Measurements from ENCODE around the gene RAB31.

RAB31 gene

GRCh38 chr18:9712611-9713010 lies 4.5 kb downstream of the RAB31 start:
- no peak for DNase-seq (ENCODE audit: low read depth)

- DNase-seq (ENCODE audit: low read depth): no peak
Observed at GRCh38 chr18:9714266-9715087, 6.4 kb downstream of the RAB31 start.

- no peak for DNase-seq (ENCODE audit: low read depth)
Observed at GRCh38 chr18:9715088-9715343, 6.9 kb downstream of the RAB31 start.

- no peak for DNase-seq (ENCODE audit: low read depth)
Observed at GRCh38 chr18:9715978-9716774, 8.1 kb downstream of the RAB31 start.

GRCh38 chr18:9716780-9717563 lies 8.9 kb downstream of the RAB31 start:
- DNase-seq (ENCODE audit: low read depth): no peak

GRCh38 chr18:9719421-9719981 lies 11.4 kb downstream of the RAB31 start:
- no peak for DNase-seq (ENCODE audit: low read depth)

- DNase-seq (ENCODE audit: low read depth): no peak
Observed at GRCh38 chr18:9720327-9720726, 12.2 kb downstream of the RAB31 start.

GRCh38 chr18:9721893-9722550 lies 13.9 kb downstream of the RAB31 start:
- no peak for DNase-seq (ENCODE audit: low read depth)

- DNase-seq (ENCODE audit: low read depth): no peak
Observed at GRCh38 chr18:9722691-9723090, 14.6 kb downstream of the RAB31 start.

- no peak for DNase-seq (ENCODE audit: low read depth)
Observed at GRCh38 chr18:9724797-9725585, 16.9 kb downstream of the RAB31 start.

- DNase-seq (ENCODE audit: low read depth): no peak
Observed at GRCh38 chr18:9726175-9726574, 18.1 kb downstream of the RAB31 start.

- no peak for DNase-seq (ENCODE audit: low read depth)
Observed at GRCh38 chr18:9726936-9727335, 18.8 kb downstream of the RAB31 start.

GRCh38 chr18:9730786-9731185 lies 22.7 kb downstream of the RAB31 start:
- no peak for DNase-seq (ENCODE audit: low read depth)

GRCh38 chr18:9731380-9731779 lies 23.3 kb downstream of the RAB31 start:
- DNase-seq (ENCODE audit: low read depth): no peak

- DNase-seq (ENCODE audit: low read depth): no peak
Observed at GRCh38 chr18:9732031-9732430, 23.9 kb downstream of the RAB31 start.

GRCh38 chr18:9734189-9734588 lies 26.1 kb downstream of the RAB31 start:
- DNase-seq (ENCODE audit: low read depth): no peak

GRCh38 chr18:9735238-9735637 lies 27.1 kb downstream of the RAB31 start:
- no peak for DNase-seq (ENCODE audit: low read depth)

GRCh38 chr18:9735879-9736278 lies 27.8 kb downstream of the RAB31 start:
- no peak for DNase-seq (ENCODE audit: low read depth)

GRCh38 chr18:9736286-9736835 lies 28.3 kb downstream of the RAB31 start:
- no peak for DNase-seq (ENCODE audit: low read depth)

GRCh38 chr18:9737006-9737405 lies 28.9 kb downstream of the RAB31 start:
- DNase-seq (ENCODE audit: low read depth): no peak
